Spleen (tissue), 7 donors: Measurements from ENCODE around the gene NXPH3.

Experiments
- POLR2AphosphoS5 ChIP-seq, 3 donors: sonication (generic); formaldehyde crosslinking; IDR thresholded peaks; one replicate each; pipeline ENCODE4 v1.5.1; 2017; ENCODE audit warnings: antibody characterized with exemption in 3 of 3
- TF ChIP-seq, protein P1 (sequence below), 11 experiments: fragments of 200-600 bp in 7 of 11; fragments of 450-650 bp in 4 of 11; sonication (generic) in 4 of 11; IDR thresholded peaks in 8 of 11; conservative IDR thresholded peaks in 3 of 11; 1 replicate in 7 of 11; 2 replicates in 4 of 11; pipeline versions ENCODE4 v1.4.0 to v1.8.0; 2016 to 2021; ENCODE audit warnings: antibody characterized with exemption in 11 of 11, inconsistent platforms in 4 of 11, mild to moderate bottlenecking in 1 of 11
- donor health status: DM: no; HTN: no; CAD: no; lungs with moderate emphysema.
- donor health status: DM: no; HTN: no; CAD: no.
- donor health status: DM: no; HTN: no; CAD: no.

DNA sequence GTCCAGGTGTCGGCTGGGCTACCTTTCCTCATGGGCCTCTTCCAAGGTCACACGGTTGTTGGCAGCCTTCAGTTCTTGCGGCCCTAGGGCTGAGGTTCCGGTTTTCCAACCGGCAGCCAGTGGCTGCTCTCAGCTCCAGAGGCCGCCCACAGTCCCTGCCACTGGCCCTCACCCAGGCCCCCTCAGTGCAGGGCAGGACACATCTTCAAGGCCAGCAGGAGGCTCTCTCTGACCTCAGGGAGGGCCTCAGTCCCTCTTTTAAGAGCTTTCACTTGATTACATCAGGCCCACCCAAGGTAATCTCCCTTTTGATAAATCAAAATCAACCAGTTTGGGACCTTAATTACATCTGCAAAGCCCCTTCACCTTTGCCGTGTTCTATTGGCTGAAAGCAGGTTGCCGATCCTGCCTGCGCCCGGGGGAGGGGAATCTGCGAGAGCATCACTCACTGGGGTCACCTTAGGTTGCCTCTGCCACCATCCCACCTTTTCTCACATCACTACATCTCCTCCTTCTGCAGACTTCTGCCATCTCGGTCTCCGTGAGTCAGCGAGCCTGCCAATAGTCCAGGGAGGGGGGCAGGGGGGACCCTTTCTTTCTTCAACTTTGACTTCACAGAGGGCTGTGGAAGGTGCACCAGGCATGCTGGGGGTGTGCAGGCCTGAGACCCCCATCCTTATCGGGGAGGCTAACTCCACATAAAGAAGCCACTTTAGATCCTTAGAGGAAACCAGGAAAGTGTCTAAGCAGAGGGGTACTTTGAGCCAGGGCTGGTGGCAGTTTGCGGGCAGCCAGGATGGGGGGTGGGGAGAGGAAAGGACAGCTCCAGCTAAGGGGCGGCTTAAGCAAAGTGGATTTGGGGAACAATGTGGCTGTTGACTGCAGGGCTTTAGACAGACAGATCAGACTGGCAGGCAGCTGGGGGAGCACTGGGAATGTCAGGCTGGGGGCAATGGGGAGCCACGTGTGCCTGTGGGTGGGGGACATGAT lies 28.8 kb upstream of the NXPH3 start:
- no peak for TF ChIP-seq POLR2AphosphoS5 (IDR thresholded peaks at IDR 0.05)
- TF ChIP-seq, protein P1, sequence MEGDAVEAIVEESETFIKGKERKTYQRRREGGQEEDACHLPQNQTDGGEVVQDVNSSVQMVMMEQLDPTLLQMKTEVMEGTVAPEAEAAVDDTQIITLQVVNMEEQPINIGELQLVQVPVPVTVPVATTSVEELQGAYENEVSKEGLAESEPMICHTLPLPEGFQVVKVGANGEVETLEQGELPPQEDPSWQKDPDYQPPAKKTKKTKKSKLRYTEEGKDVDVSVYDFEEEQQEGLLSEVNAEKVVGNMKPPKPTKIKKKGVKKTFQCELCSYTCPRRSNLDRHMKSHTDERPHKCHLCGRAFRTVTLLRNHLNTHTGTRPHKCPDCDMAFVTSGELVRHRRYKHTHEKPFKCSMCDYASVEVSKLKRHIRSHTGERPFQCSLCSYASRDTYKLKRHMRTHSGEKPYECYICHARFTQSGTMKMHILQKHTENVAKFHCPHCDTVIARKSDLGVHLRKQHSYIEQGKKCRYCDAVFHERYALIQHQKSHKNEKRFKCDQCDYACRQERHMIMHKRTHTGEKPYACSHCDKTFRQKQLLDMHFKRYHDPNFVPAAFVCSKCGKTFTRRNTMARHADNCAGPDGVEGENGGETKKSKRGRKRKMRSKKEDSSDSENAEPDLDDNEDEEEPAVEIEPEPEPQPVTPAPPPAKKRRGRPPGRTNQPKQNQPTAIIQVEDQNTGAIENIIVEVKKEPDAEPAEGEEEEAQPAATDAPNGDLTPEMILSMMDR (IDR thresholded peaks at IDR 0.05 in 8 of 11, conservative IDR thresholded peaks at IDR 0.05 in 3 of 11), result no peak
